Urinary bladder (tissue), 4 donors: ENCODE results near the gene CDH13. TPM values are rescaled to one million over a fixed set of nuclear protein-coding genes. Genes with fewer than 3 reads are reported as not detected.
"Not testable (repeated sequence)": the region's sequence is repeated elsewhere in the genome, so short reads cannot be mapped to it uniquely, and the experiment has no call there.

Experiments
- DNase-seq: peaks from one replicate; pipeline ENCODE4 v3.0.0-alpha.2; 2015; ENCODE audit errors: extremely low spot score
- H3K27ac ChIP-seq: one replicate; pipeline ENCODE4 v1.5.1; 2013; ENCODE audit warnings: low read depth, mild to moderate bottlenecking, moderate library complexity
- H3K36me3 ChIP-seq: one replicate; pipeline ENCODE4 v1.6.1; 2013; ENCODE audit warnings: mild to moderate bottlenecking, moderate library complexity; ENCODE audit not compliant: insufficient read depth
- H3K4me1 ChIP-seq: one replicate; pipeline ENCODE4 v1.6.1; 2013; ENCODE audit warnings: mild to moderate bottlenecking, moderate library complexity; ENCODE audit not compliant: insufficient read depth
- H3K4me3 ChIP-seq: one replicate; pipeline ENCODE4 v1.5.1; 2013; ENCODE audit warnings: low read depth, low read length
- WGBS: extraction: QIAGEN DNeasy Blood & Tissue Kit; methylation state at CpG from one replicate; pipeline ENCODE4 v1.1.7; 2013; 5-methylcytosine and 5-hydroxymethylcytosine counted together
- polyA plus RNA-seq: library from polyadenylated mRNA; stranded (reverse); fragments of 200-250 nt; gene quantifications from one replicate; pipeline ENCODE4 v1.2.3, GENCODE V29; 2013
- total RNA-seq: library from RNA; depleted of rRNA; stranded (reverse); fragments of >200 nt; gene quantifications from one replicate; pipeline ENCODE4 v1.2.3, GENCODE V29; 2014
- donor health status: healthy with polysubstance abuse.
- donor health status: healthy.

The CDH13 gene
- total and polyA plus RNA-seq, 2 donors = 18.9 to 21.5 TPM

DNA sequence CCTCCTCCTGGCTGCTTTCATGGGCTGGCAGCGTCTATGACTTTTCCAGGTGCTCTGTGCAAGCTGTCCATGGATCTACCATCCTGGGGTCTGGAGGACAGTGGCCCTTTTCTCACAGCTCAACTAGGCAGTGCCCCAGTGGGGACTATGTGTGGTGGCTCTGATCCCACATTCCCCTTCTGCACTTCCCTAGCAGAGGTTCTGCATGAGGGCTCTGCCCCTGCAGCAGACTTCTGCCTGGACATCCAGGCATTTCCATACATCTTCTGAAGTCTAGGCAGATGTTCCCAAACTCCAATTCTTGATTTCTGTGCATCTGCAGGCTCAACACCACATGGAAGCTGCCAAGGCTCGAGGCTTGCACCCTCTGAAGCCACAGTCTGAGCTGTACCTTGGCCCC is 307.2 kb downstream of the CDH13 start:
- not testable (repeated sequence) for H3K4me1 ChIP-seq, H3K36me3 ChIP-seq, H3K27ac ChIP-seq, H3K4me3 ChIP-seq, DNase-seq
- WGBS = 64% methylated on average over 2 of the region's 2 CpGs

DNA sequence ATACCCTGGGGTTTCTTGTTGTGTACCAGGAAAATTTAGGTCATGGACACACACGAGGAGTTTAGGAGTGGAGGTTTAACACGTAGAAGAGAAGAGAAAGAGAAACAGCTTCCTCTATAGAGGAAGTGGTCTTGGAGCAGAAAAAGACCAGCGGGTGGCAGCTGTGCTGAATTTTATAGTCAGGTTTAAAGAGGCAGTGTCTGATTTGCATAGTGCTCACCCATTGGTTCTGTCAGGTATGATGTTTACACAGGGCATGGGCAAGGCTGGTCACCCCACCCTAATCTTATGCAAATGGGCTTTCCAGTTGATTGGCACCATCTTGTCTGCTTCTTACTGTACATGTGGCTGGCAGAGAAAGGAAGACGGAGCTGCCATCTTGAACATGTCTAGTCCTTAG is 309.0 kb downstream of the CDH13 start:
- WGBS = 60% methylated on average over 4 of the region's 4 CpGs
- no peak for DNase-seq

DNA sequence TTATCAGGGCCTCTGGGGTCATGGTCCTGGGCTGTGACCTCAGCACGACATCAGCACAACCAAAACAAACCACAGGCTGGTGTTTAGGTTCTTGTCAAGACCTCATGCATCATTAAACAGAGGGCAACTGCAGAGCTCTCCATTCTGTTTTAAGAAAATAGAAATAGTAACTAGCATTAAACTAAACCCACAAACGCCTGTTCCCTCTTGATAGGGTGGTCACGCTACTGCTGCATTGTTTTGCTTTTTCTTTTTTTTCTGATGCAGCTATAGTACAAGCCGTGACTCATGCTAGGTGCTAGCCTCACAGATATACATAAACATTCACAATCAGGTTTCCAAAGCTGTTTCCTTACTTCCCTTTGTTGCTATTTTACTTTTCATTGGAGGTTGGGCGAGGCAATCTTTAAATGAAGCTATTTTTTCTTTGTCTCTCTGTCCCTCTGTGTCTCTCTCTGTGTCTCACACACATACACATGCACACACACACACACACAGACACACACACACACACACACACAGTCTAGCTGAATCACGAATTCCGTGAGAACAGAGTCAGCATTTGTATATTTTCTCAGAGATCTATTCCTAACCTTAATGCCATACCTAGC is 310.3 kb downstream of the CDH13 start:
- 49% methylated on average over 7 of the region's 7 CpGs for WGBS
- no peak overlapping the region for H3K27ac ChIP-seq
- no peak for DNase-seq

More for the DNA sequence above, 309.0 kb downstream of the CDH13 start:
- Histone ChIP-seq H3K27ac (no peak overlapping the region), H3K36me3 (no peaks in the 10 kb centered on the region), H3K4me3 (no peak overlapping the region), H3K4me1 (no peaks in the 10 kb centered on the region)

DNA sequence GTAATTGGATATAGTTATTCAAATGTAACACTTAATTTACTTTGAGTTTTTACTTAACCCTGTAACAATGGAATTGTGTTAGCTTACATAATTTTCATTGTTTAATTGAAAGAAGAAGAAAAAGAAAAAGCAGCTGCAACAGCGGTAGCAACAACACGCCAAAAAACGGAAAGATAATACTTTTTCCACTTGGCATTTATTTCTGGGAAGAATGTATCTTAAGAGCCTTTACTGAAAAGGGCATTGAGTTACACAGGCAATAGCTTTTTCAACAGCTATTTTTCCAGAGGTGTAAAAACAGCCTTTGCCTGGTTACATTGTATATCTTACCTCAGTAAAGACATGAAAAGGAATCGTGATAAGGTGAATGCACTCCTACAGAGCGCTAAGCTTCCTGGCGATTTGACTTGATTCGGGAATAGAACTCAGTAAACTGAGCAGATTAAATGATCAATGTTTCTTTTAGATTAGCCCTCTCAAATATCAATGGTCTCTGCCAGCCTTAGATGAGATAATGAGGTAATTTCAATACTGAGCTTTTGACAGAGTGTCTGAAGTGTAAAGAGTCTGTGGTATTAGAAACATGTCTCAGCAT is 311.3 kb downstream of the CDH13 start:
- no peak overlapping the region for H3K27ac ChIP-seq
- no peak for DNase-seq
- H3K4me3 ChIP-seq = no peak overlapping the region
- H3K4me1 ChIP-seq = no peaks in the 10 kb centered on the region
- H3K36me3 ChIP-seq = no peaks in the 10 kb centered on the region
- 74% methylated on average over 7 of the region's 7 CpGs for WGBS

More for the DNA sequence above, 310.3 kb downstream of the CDH13 start:
- Histone ChIP-seq H3K4me1 (no peaks in the 10 kb centered on the region), H3K36me3 (no peaks in the 10 kb centered on the region), H3K4me3 (no peak overlapping the region)

DNA sequence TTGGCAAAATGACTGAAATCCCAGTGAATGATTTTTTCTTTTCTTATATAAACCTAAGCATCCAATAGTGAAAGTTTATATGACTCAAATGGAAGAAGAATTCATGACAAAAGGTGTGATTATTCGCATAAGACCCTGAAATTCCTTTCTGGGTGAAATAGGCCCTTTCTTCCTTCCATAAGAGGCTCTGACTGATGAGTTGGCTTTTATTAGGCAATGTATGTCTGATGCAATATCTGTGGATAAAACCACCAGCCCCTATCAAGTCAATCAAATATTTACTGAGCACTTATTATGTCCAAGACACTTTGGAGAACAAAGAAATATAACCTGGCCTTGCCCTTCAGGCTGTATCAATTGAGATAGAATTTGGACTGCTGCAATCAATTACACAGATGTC is 316.6 kb downstream of the CDH13 start:
- Histone ChIP-seq H3K36me3 (no peaks in the 10 kb centered on the region), H3K4me3 (no peak overlapping the region), H3K27ac (no peak overlapping the region), H3K4me1 (no peaks in the 10 kb centered on the region)
- DNase-seq = no peak
- 90% methylated on average over 1 of the region's 1 CpG for WGBS

DNA sequence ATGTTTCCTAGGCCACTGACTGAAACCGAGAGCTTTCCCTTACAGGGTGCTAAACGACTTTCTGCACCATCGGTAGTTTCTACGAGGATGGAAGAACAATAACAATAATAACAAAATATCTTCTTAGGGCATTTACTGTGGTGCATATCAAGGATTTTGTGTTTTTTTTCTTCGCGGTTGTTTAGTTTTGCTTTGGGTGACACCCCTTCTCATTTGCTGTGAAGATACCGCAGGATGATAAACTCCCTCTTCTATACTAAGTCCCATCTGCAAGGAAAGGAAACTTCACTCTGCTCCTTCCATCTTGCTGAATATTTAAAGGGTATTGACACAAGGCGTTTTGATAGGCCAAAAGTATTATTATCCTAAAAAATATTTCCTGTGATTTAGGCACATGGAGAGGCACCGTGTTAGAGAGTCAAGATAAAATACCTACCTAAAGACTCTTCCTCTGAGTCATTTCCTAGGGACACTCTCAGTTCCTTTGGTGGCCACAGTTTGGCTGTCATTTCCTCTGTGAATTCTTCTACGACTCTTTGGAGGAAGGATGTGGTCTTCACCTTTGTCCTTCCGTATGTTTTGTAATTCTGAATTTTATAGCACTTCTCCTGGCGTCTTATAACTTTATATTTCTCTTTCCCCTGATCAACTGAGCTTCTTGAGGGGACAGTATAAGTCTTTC is 318.8 kb downstream of the CDH13 start:
- H3K27ac ChIP-seq = no peak overlapping the region
- no peak for DNase-seq
- 80% methylated on average over 12 of the region's 12 CpGs for WGBS
- H3K4me3 ChIP-seq = no peak overlapping the region
- no peaks in the 10 kb centered on the region for H3K36me3 ChIP-seq
- no peaks in the 10 kb centered on the region for H3K4me1 ChIP-seq

DNA sequence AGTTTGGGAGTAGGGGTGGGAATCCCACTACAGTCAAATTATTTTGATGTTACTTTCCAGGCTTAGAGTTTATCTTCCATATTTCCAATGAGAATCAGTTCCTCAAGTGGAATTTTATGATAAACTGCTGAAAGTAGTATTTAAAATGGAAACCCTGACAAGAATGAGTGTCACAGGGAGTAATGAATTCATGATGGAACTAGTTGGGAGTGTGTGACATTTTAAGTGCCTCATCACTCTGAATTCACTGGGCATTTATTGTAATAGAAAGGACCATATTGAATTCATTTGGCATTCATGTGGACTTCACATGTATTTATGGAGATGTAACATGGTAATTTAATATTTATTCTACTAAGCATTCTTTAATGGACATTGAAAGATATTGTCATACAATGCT is 320.9 kb downstream of the CDH13 start:
- Histone ChIP-seq H3K4me1 (no peaks in the 10 kb centered on the region), H3K36me3 (no peaks in the 10 kb centered on the region), H3K27ac (no peak overlapping the region), H3K4me3 (no peak overlapping the region)
- no peak for DNase-seq

DNA sequence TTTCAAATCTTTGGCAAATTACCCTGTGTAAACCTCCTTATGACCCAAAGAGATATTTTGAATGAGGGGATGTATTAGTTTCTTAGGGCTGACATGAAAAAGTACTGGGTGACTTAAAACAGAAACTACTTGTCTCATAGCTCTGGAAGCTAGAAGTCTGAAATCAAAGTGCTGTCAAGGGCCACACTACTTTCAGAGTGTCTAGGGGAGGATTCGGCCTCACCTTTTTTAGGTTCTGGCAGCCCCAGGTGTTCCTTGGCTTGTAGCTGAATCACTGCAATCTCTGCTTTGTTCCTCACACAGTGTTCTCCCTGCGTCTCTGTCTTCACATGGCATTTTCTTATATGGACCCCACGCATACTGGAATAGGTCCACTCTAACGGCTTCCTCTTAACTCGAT is 322.2 kb downstream of the CDH13 start:
- Histone ChIP-seq H3K36me3 (no peaks in the 10 kb centered on the region), H3K27ac (no peak overlapping the region)
- WGBS = 82% methylated on average over 5 of the region's 5 CpGs

DNA sequence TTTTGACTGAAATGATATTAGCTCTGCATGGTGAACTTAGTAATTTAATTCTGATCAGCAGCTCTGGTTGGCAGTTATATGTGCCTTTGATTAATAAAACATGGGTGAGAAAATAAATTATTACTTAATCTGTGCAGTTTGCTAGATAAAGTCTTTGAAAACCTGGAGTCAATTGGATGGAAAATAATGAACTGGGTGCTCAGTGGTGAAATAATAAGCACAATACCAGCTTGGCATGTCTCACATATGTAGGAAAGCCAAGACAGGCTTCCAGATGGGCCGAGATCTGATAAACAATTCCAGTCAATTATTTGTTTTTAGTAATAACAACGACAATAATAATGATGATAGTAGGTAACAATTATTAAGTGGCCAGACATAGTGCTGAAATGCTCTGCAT is 326.7 kb downstream of the CDH13 start:
- Histone ChIP-seq H3K27ac (no peak overlapping the region), H3K4me1 (no peaks in the 10 kb centered on the region), H3K4me3 (no peak overlapping the region), H3K36me3 (no peaks in the 10 kb centered on the region)
- WGBS = 50% methylated on average over 2 of the region's 2 CpGs
- no peak for DNase-seq

More for the DNA sequence above, 322.2 kb downstream of the CDH13 start:
- Histone ChIP-seq H3K4me3 (no peak overlapping the region), H3K4me1 (no peaks in the 10 kb centered on the region)
- no peak for DNase-seq

DNA sequence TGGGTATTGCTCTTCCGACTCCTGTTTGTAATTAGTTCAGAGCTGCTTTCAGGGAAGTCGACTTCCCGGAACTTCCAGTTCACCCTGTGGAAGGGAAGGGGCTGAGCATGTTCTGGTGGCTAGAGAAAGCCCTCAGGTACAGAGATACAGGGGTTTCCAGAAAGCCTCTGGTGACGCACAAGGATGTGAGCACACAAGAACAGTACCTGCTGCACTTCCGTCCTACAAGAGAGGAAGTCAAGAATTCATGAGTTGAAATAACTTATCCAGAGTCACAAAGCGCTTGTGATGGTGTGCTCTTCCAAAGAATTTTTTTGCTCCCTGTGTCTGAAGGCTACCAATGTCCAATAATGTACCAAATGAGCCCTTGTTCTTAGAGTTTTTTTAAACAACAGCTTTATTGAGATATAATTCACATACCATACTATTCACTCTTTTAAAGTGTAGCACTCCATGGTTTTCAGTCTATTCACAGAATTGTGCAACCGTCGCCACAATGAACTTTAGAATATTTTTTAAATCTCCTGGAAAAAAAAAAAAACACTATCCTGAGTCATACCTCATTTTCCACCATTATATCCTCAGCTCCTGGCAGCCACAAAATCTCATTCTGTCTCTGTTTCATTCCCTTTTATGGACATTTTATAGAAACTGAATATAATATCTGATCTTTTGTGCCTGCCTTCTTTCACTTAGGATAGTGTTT is 327.6 kb downstream of the CDH13 start:
- Histone ChIP-seq H3K27ac (no peak overlapping the region), H3K36me3 (no peaks in the 10 kb centered on the region), H3K4me3 (no peak overlapping the region), H3K4me1 (no peaks in the 10 kb centered on the region)
- no peak for DNase-seq
- 81% methylated on average over 8 of the region's 8 CpGs for WGBS

DNA sequence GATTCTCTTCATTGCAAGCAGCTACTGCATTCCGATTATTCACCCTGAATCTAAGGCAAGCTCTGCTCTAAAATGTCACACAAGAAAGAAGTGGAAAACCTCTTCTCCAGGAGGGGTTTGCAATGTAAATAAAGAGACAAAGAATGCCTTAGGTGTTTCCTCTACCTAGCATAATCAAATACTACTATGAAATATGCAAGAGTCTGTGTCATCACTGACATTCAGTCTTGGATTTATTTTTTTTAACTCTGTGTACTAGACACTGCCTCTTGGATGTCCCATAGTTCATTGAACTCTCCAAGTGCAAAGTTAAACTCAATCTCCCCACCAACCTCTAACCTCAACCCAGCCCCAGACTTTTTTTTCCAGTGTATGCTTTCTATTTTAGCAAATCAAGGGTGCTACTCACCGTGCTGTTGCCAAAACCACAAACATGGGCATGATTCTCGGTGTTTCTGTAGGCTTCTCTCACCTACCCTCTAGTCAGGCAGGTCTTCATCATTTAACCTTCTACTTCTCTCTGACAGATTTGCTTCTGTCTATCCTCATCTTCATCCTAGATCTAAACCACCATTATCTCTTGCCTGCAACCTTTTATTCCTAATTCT is 329.1 kb downstream of the CDH13 start:
- WGBS = 86% methylated on average over 3 of the region's 3 CpGs
- no peaks in the 10 kb centered on the region for H3K36me3 ChIP-seq
- H3K4me3 ChIP-seq = no peak overlapping the region
- no peaks in the 10 kb centered on the region for H3K4me1 ChIP-seq
- H3K27ac ChIP-seq = no peak overlapping the region
- DNase-seq = no peak

DNA sequence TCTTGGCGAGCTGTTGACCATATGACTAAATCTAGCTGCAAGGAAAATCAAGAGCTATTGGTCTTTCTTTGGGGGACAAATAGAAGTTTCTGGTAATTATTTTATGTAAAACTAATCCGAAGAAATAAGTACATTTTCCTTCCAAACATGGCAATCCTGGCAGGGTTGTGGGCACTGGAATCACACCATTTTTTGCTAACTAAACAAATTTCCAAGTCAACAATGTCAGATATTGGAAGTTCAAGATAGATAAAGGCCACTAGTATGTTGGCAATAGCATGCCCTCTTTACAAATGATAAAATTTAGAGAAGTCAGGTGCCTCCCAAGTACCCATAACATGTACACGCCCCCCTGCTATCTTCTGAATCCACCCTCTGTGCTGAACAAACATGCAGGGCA is 330.4 kb downstream of the CDH13 start:
- WGBS = 79% methylated on average over 3 of the region's 3 CpGs
- H3K4me1 ChIP-seq = no peaks in the 10 kb centered on the region

DNA sequence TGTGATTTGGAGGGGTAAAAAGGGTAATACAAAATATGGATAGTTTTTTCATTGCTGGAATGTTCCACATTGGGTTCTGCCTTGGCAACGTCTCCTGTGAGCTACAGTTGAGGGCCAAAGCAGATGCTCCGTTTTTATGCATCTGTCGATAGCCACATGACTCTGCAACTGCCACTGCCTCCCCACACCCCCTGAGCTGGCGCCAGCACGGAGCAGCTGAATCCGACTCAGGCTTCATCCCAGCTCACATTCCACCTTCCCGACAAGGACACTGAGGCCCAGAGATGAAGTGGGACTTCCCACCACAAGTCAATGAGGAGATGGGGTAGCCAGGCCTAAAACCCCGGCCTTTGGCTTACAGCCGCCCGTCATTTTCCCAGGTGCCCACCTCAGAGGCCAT is 334.1 kb downstream of the CDH13 start:
- DNase-seq = no peak
- 90% methylated on average over 10 of the region's 10 CpGs for WGBS
- no peaks in the 10 kb centered on the region for H3K4me1 ChIP-seq
- no peak overlapping the region for H3K4me3 ChIP-seq
- no peaks in the 10 kb centered on the region for H3K36me3 ChIP-seq
- no peak overlapping the region for H3K27ac ChIP-seq

More for the DNA sequence above, 330.4 kb downstream of the CDH13 start:
- no peak for DNase-seq
- Histone ChIP-seq H3K4me3 (no peak overlapping the region), H3K36me3 (no peaks in the 10 kb centered on the region), H3K27ac (no peak overlapping the region)
